Endothelial cell of hepatic sinusoid (primary cell): ENCODE data around the gene KRT10.

ENCODE experiments used
- in situ Hi-C: cut with HindIII; loops from 2 replicates; pipeline ENCODE4 v1.10.0; 2017; ENCODE audit warnings: low sequenced_read_pairs

The KRT10 gene

DNA sequence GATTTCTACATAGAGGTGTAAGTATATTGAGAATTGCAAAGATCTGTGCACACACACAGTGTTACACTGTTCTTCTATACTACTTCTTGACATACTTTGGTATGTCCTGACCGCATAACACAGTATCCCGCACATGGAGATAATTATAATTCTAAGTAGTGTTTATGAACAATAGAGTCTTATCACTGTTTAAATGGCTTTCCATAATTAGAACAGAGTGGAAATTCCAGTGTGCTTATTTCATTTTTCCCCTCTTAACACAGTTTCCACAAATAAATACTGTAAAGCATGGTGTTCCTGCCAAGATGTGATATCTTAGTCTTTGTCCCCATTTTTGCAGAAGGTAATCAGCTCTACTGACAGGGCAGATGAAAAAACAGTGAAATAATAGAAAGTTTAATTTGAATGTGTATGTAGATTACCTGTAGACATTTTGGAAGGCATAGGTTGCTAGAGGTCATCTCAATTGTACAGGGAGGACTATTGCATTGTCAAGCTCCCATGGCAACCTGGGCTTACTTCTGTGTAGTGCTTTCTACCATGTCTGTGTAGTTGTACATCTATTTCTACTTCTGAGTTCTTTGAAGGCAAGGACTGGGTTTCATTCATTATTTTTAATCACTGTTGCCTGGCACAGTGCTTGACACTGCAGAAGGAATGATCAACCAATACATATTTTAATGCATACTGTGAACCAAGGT, 12.5 kb downstream of the KRT10 start:
- in situ Hi-C loops: no loop called here

DNA sequence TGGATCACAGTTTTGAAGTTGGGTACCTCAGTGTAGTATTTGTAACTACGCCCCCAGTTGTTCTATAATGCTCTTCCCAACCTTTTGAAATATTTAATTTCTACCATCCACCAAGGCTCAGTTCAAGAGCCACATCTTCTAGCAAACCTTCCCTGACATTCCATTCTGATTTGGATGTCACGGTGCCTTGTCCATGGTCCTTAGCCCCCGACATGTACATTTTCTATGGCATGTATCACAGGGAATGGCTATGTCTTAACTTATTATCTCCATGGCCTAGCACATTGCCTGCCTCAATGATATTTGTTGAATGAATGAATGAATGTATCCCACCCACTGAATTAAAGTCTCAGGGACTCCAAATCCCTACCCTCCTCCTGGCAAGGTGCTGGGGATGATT, 16.3 kb downstream of the KRT10 start:
- in situ Hi-C loops: no loop called here

DNA sequence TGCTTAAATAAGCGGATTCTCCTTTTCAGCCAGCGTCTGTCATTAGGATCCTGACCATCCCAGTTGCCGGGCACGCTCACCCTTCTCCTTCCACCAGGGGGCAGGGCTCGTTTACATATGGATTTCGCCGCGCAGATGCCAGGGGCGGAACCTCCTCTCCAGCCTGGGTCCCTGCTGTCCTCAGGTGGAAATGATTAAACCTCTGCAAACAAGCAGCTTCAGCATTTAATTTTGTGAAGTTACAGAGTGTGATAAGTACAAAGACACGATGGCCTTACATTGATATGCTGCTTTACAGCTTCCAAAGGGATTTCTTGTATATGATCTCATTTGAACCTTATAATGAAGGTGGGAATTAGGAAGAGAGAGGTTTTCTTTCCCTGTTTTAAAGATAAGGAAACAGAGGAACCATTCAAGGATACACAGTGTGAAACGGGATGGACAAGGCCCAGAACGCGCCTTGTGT, 18.8 kb downstream of the KRT10 start:
- in situ Hi-C loops: no loop called here

DNA sequence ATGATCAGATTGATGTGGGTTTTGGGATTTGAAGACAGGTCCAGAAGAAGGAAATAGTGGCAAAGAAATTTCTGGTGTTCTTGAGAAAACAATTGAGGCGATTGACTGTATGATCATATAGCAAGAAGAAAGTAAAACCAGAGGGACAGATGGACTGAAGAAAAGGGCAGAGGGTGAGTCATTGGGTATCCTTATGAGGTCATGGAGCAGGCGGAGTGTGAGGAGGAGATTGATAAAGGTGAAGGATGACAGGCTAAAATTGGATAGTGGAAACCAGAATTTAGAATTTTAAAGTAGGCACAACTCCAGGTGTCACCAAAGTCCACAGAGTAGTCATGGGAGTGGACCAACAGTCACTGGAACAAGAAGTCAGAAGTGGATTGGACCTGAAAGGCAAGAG, 21.3 kb downstream of the KRT10 start:
- in situ Hi-C loops: no loop called here

DNA sequence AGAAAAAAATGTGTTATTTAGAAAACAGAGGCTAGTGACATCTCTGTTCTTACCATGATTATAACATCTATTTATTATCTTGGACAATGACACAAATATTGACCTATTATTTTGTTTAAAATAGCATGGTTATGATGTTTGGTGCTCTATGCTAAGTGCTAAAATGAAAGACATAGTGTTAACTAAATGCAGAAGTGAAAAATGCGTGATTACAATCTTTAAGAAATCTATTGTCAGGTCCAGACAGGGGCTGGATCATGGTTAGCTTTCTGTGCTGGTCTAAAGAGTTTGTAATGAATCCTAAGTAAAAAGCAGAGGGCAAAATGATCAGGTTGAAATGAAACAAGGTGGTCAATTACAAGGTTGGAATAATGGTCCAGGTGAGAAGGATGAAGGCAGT, 22.0 kb downstream of the KRT10 start:
- in situ Hi-C loops: no loop called here

DNA sequence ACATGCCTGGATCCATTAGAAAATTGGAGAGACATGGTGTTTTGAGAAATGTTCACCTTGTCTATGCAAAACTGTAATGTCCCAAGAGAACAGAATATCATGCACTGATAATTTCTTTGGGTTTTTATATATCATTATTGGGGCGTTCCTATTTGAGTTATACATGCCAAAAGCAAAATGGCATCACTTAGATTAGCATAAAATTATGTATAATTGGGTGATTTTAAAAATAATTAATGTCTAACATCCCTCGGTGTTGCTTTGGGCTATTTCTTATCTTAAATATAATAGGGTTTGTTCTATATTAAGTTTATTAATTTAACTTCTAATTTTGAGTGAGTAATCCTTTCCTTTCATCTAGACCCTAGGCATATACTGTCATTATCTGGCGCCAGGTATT, 22.6 kb downstream of the KRT10 start, which contains the start of gene KRT28:
Gene KRT28 (minus strand): TSS at position 101 of the 400 bp plus-strand sequence. CDS start 66 bp downstream, at position 35.
- in situ Hi-C loops: no loop called here

DNA sequence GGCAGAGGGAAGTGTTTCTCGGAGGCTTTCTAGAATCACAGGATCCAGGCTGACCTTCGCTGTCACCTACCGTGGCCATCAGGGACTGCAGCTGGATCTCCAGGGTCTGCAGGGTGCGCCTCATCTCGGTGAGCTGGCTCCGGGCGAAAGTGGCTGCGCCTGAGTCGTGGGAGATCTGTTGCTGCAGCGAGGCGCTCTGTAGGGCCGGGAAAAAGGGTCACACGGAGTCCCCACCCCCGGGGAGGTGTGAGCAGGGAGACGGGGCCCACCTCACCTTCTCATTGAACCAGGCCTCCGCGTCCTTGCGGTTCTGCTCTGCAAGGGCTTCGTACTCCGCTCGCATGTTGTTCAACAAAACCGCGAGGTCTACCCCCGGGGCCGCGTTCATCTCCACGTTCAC, 25.6 kb downstream of the KRT10 start:
- in situ Hi-C loops: no loop called here

DNA sequence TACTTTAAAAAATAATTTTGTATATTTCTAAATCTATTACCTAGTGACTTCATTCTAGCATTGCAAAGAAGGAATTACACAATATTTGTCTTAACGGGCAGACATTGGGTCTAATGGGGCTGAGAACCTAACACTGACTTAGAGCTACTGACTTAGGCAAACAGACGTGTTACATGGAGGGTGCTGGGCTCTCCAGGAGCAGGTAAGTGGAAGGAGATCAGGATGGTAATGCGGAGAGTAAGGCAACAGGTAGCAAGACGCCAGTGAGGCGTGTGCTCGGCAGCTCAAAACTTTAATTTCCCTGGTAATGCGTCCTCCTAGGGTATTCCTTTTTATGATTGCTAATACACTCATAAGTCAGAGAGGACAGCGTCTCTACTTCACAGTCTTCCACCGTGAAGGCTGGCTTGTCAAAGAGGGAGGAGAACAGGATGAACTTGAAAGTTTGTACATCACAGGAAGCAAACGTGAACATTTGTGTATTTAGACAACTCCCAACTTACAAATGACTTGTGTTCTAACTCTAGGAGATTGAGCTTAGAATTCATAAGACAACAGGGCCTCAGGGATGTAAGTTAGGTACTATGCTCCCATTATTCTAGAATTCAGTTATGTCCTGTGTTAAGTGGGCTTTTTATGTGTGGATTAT, 27.3 kb downstream of the KRT10 start:
- in situ Hi-C loops: no loop called here

DNA sequence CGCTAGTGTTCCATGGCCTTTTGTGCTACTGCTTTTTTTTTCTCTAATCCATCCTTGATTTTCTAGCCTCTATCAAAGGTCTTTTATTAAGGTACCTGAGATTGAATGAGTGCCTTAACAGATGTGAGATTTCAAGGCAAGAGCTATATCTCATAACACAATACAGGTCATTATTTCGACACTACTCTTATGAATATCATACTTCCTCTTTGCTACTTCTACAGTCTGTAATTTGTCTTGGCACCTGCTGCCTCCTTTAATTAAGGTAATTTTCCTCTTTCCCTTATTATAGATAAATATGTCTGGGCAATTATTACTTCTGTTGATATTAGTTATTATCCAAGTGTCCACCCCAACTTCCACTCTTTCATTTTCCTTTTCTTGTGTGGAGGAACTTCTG, 27.9 kb downstream of the KRT10 start:
- in situ Hi-C loops: no loop called here

DNA sequence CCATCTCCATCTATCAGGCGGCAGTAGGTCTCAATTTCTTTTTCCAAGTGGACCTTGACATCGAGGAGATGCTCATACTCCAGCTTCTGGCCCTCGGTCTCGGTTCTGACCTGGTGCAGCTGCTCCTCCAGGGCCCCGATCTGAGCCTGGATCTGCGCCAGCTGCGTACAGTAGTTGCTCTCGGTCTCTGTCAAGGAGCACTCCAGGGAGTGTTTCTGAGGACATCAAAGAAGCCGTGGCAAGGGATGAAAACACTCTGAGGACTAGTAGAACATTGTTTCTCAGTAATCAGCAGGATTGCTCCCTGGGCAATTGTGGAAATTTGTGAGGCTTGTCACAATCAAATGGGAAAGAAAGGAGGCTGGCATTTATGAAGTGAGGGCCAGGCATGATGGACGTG, 28.6 kb downstream of the KRT10 start:
- in situ Hi-C loops: no loop called here

DNA sequence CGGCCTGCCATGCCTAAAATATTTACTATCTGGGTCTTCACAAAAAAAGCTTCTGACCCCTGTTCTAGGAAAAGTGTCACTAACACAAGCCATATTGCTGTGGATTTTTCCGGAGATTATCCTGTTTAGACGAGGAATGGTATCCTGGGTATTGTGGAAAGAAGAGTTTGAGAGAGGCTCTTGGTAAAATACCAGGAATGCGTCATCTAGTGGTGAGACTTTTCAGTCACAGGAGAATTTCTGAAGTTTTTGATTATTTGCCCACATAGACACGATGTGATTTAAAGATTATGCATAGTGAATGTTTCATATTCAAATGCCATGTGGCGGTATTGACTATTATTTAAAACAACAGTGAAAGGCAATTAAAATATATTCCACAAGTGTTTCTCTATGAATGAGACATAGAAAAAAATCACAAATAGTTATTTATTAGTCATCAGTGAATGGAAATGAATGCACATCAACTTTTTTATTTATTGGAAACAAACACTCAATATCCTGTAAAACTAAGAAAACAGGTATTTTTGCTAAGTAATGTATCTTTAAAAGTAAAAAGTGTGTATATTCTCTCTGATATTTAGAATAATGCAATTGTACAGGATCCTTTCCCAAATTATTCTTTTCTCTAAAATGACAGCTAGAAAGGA, 30.5 kb downstream of the KRT10 start:
- in situ Hi-C loops: no loop called here

DNA sequence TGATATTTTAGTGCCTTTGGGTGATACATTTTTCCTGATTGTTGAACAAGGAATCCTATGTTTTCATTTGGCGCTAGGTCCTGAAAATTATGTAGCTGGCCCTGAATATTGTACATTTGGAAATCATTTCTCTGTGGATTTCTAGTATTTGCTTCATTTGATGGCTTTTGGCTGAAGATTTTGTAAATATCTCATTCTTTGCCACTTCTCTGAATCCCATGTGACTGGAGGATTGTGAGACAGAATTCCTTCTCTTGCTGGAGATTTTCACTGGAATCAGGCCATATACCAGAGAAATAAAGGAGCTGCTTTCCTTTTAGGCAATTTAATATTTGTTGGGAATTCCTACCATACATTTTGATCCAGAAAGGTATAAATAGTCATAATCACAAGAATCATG, 31.3 kb downstream of the KRT10 start:
- in situ Hi-C loops: no loop called here

DNA sequence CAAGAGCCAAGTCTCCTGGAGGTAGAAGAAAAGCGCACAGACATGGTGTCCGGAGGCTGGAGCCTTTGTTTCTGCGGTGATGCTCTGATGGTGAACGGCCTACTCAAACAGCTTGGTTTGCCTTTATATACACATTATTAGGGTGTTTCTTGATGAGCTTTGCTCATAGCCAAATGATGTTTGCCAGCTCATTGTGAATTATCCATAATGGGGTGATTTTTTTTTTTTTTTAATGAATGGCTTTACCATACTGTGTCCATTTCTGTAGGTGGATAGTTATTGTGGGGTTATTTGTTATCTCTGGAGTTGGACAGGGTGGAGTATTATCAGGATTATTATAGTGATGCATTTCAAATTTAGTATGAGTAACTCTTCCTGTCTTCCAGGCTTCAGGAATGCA, 40.0 kb downstream of the KRT10 start, which contains the start of gene KRT27:
Gene KRT27 (minus strand): TSS at position 101 of the 400 bp plus-strand sequence. CDS start 57 bp downstream, at position 44.
- in situ Hi-C loops: no loop called here

DNA sequence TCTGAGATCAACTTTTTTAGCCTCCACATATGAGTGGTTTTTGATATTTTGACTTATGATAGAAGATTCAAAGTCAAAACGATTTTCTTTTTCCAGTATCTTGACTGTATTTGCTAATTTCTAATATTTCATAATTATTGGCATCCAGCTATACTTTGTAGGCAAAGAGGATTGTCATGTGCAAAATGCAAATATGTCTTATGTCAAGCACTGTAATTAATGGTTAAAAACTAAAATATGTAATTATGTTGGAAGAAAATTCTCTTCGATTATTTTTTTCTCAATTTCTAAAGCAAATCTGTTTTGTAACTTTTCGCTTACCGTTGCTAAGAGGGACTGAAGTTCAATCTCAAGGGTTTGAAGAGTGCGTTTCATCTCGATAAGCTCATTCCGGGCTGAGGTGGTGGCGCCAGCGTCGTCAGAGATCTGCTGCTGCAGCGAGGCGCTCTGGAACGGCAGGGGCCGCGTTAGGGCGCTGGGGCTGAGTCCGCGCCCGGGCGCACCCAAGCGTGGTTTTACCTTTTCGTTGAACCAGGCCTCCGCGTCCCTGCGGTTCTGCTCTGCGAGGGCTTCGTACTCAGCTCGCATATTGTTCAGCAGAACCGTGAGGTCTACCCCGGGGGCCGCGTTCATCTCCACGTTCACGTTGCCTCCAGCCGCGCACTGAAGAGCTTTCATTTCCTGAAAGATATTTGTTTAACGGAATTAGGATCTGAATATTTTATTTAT, 43.1 kb downstream of the KRT10 start:
- in situ Hi-C loops: no loop called here

DNA sequence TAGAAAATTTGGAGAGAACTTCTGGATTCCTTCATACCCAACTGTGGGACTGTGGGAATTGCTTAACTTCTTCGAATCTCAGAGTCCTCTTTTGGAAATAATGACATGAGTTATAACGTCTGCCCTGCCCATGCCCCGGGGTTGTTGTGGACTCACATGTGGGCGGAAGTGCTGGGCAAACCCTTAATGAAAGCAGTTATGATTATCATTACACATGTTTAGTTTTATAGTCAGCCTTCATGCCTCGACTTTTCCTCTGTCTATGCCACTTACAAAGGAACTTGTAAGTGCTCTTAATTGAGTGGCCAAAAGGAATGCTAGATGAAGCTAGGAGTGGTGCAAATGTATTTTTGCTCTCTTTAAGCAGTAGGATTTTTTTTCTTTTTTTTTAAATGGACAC, 44.0 kb downstream of the KRT10 start:
- in situ Hi-C loops: no loop called here

DNA sequence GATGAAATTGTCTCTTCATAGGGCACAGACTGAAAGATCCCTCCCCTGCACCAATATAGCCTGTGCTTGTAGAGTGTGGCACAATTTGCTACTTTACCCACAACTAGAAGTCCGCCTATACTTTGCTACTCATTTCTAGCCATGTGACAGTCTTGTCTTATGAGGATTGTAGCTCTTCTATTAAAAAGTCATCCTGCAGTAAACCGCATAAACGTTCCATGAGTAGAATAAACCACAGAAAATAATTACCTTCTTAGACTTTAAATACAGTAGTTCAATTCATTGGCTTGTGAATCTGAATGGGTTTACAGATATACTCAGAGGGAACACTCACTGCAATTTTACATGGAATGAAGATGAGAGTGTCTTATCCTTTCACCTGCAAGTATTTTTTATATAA, 44.4 kb downstream of the KRT10 start:
- in situ Hi-C loops: no loop called here

DNA sequence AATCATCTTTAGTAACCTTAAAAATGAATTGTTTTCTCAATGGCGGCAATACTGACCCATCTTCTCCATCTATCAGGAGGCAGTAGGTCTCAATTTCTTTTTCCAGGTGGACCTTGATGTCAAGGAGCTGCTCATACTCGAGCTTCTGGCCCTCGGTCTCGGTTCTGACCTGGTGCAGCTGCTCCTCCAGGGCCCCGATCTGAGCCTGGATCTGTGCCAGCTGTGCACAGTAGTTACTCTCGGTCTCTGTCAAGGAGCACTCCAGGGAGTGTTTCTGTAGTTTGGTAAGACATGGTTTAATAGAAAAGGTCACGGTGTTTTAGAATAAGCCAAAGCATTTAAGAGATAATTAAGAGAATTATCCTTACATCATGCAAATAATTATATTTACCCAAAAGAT, 45.0 kb downstream of the KRT10 start:
- in situ Hi-C loops: no loop called here

DNA sequence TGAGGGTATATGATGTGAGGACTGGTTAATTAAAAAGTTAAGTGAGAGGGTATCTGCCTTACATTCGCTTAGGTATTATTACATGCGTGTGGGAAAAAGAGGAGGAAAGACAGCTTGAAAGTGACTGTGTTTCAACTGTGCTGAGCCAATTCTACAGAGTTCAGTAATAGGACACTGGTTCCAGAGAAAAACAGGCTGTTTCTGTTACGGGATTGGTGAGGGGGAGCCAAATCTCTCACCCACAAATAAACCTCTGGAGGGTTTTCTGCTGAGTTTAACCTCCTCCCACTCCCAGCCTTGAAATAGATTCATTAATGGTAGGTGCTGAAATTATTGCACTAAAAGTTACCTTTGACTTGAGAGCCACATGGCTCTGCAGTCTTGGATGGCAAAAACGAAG, 46.5 kb downstream of the KRT10 start:
- in situ Hi-C loops: no loop called here

DNA sequence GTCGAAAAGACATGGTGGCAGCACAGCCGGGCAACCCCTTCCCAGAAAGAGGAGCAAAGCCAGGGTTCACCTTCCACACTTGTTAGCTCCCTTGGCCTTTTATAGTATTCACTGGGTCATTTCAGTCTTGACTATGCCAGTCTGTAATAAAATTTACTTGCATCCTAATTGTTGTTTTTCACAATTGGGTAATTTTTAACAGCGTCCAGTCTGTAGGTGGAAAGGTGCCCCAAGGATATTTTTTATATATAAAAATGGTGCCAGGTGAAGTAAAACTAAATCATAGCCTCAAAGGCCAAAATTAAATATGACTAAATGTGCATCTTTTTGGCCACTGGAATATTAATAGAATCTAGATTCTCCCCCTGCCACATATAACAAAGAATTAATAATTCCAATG, 50.3 kb downstream of the KRT10 start, which contains the start of gene KRT26:
Gene KRT26 (minus strand): TSS at position 101 of the 400 bp plus-strand sequence. CDS start 88 bp downstream, at position 13.
- in situ Hi-C loops: no loop called here
